Thoracic aorta (tissue), 2 donors: ENCODE results near the gene GOLPH3. TPM values are rescaled to one million over a fixed set of nuclear protein-coding genes. Genes with fewer than 3 reads are reported as not detected.

Experiments
- ATAC-seq: fragments of 150-250 bp; one replicate; pipeline ENCODE4 v1.8.0; 2017; ENCODE audit warnings: low read depth; ENCODE audit not compliant: insufficient number of reproducible peaks, low FRiP score
- DNase-seq: peaks from one replicate; pipeline ENCODE4 v3.0.0-alpha.2; 2020; ENCODE audit warnings: low spot score
- H3K27ac ChIP-seq, 2 donors: fragments of 200-600 bp; sonication (generic); 1 replicate in 1 of 2; 2 replicates in 1 of 2; pipeline ENCODE4 v1.5.1; 2016; ENCODE audit warnings: mild to moderate bottlenecking in 2 of 2, moderate library complexity in 2 of 2
- H3K27me3 ChIP-seq: fragments of 200-600 bp; sonication (generic); replicated peaks from 2 replicates; pipeline ENCODE4 v1.6.0; 2016; ENCODE audit warnings: mild to moderate bottlenecking; ENCODE audit not compliant: insufficient read depth
- H3K36me3 ChIP-seq: fragments of 200-600 bp; sonication (generic); one replicate; pipeline ENCODE4 v1.5.1; 2016
- H3K4me1 ChIP-seq, 2 donors: fragments of 200-600 bp; sonication (generic); 1 replicate in 1 of 2; 2 replicates in 1 of 2; pipeline versions ENCODE4 v1.5.1 to v1.6.0; 2016; ENCODE audit warnings: low read depth in 2 of 2, mild to moderate bottlenecking in 1 of 2; ENCODE audit not compliant: control insufficient read depth in 1 of 2
- H3K4me3 ChIP-seq: fragments of 200-600 bp; sonication (generic); 2 replicates; pipeline ENCODE4 v1.5.1; 2016; ENCODE audit warnings: mild to moderate bottlenecking
- H3K9me3 ChIP-seq: fragments of 200-600 bp; sonication (generic); 2 replicates; pipeline ENCODE4 v1.5.1; 2016
- CTCF ChIP-seq: fragments of 200-600 bp; sonication (generic); IDR thresholded peaks from one replicate; pipeline ENCODE4 v1.5.1; 2019; ENCODE audit warnings: antibody characterized with exemption
- total RNA-seq, 2 donors: library from RNA; depleted of rRNA; stranded (reverse); fragments of >200 nt; gene quantifications; one replicate each; pipeline versions ENCODE4 v1.1.0 to v1.2.3, GENCODE V29; 2016

The GOLPH3 gene
- total RNA-seq, 2 donors from 2014 or later, result 71.8 to 113 TPM

DNA sequence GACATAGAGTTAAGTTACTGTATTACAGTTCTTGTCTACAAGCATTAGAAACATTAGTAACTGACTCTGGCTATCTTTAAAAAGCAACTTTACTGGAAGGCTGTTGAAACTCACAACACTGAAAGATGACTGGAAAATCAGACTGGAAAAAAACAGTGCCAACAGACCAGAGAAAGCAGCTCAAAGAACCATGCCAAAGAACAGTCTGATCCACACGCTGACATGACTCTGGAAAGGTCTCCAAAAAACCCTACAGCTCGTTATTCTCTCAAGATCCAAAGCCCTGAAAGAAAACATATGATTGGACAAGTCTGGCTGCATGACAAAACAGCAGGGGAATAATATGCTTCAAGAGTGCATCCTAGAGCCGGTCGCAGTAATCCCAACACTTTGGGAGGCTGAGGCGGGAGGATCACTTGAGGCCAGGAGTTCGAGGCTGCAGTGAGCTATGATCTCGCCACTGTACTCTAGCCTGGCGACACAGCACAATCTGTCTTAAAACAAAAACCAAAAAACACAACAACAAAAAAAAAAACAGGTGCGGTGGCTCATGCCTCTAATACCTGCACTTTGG lies 5.6 kb downstream of the GOLPH3 start:
- Histone ChIP-seq H3K36me3 (peaks cover 3% of the 10 kb centered on the region), H3K9me3 (no peaks in the 10 kb centered on the region), H3K4me3 (no peak overlapping the region), H3K27me3 (no peaks in the 10 kb centered on the region), H3K27ac (peak overlapping the region; percentile 28 to 56), H3K4me1 (peaks cover 72 to 82% of the 10 kb centered on the region in 2 donors)
- ATAC-seq, result peak; percentile 51
- DNase-seq, result no peak
- no peak for TF ChIP-seq CTCF

DNA sequence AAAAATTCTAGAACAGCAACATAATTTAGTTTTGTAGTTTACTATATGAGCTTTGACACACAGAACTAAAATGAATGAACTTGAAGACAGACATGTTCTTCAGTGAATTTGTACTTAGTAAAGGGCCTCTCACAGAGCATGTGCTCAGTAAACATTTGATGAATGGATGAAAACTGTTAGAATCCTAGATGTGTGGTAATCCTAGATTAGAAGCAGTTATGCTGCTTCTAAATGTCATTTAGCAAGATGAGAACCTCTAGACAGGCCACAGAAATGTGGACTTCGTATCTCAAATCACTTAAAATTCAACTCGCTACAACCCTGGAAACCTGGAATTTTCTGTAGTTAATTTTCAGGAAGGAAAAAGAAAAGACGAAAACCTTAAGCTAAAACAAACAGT lies 8.5 kb downstream of the GOLPH3 start:
- Histone ChIP-seq H3K27ac (peak overlapping the region; percentile 30 to 31), H3K4me1 (peaks cover 62 to 73% of the 10 kb centered on the region in 2 donors), H3K27me3 (no peaks in the 10 kb centered on the region), H3K36me3 (peaks cover 3% of the 10 kb centered on the region), H3K4me3 (no peak overlapping the region), H3K9me3 (no peaks in the 10 kb centered on the region)
- no peak for DNase-seq
- no peak for TF ChIP-seq CTCF
- no peak for ATAC-seq

DNA sequence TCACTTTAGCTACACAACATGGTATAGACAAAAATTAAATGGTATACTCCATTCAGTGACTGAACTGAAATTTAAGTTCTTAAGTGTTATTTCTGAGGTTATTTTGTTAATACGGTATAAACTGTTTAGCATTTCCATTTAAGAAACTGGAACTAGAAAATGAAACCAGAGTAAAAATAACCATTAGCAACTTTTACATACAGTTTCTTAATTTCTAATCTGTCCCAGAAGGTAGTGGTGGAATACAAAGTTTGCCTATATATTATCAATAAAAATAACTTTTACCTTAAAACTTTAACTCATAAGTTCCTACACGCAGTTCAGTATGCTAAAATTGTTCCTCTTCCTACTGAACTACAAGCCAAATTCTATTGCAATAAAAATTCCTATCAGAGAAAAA lies 10.3 kb downstream of the GOLPH3 start:
- DNase-seq (no peak), ATAC-seq (no peak)
- TF ChIP-seq CTCF, result no peak
- no peaks in the 10 kb centered on the region for H3K9me3 ChIP-seq
- no peak overlapping the region for H3K27ac ChIP-seq
- peaks cover 64 to 67% of the 10 kb centered on the region in 2 donors for H3K4me1 ChIP-seq
- H3K4me3 ChIP-seq, result no peak overlapping the region
- H3K27me3 ChIP-seq, result no peaks in the 10 kb centered on the region
- H3K36me3 ChIP-seq, result peaks cover 3% of the 10 kb centered on the region

GRCh38 chr5:32163053-32163452 lies 11.1 kb downstream of the GOLPH3 start:
- ATAC-seq, result no peak
- no peak for TF ChIP-seq CTCF
- Histone ChIP-seq H3K4me1 (peaks cover 67% of the 10 kb centered on the region in 2 donors), H3K36me3 (peaks cover 3% of the 10 kb centered on the region), H3K27ac (no peak overlapping the region), H3K27me3 (no peaks in the 10 kb centered on the region), H3K9me3 (no peaks in the 10 kb centered on the region), H3K4me3 (no peak overlapping the region)
- no peak for DNase-seq

DNA sequence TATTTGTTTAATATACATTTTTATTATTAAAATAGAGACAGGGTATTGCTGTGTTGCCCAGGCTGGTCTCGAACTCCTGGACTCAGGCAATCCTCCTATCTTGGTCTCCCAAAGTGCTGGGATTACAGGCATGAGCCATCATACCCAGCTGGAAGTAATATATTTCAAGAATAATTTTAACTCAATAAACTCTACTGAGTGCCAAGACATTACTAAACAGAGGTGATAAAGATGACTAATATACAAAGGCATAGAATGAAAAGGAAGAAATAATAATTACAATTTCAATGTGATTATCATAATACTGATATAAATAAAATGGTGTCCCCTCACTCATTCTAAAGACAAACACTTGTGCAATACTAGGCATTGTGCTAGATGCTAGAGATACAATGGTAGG lies 13.9 kb downstream of the GOLPH3 start:
- Histone ChIP-seq H3K4me1 (peaks cover 46 to 57% of the 10 kb centered on the region in 2 donors), H3K9me3 (no peaks in the 10 kb centered on the region), H3K27ac (no peak overlapping the region), H3K27me3 (no peaks in the 10 kb centered on the region), H3K4me3 (no peak overlapping the region), H3K36me3 (no peaks in the 10 kb centered on the region)
- TF ChIP-seq CTCF, result no peak
- DNase-seq, result no peak
- no peak for ATAC-seq
